IPS-18c (cell line): ENCODE measurements around the gene TMEM61.

ENCODE experiments used
- H3K4me3 ChIP-seq: 2 replicates; pipeline ENCODE4 v1.7.0; 2013; ENCODE audit warnings: low read depth, mild to moderate bottlenecking, low read length, moderate library complexity; ENCODE audit not compliant: insufficient read depth
- H3K9me3 ChIP-seq: one replicate; pipeline ENCODE4 v1.6.1; 2013; ENCODE audit warnings: mild to moderate bottlenecking, low read length, moderate library complexity; ENCODE audit not compliant: control insufficient read depth, insufficient read depth

TMEM61 gene

DNA sequence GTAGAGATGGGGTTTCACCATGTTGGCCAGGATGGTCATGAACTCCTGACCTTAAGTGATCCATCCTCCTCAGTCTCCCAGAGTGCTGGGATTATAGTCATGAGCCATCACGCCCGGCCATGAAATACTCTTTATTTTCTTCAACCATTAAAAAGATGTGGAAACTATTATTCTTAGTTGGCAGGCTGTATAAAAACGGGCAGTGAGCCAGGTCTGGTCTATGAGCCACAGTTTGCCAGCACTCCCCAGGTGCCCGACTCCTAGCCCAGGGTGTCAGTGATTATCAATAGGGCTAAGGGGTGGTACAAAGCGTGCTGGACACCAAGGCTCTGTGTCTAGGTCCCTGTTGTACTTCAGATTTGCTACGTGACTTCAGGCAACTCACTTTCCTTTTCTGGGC is 3.7 kb upstream of the TMEM61 start:
- no peaks in the 10 kb centered on the region for H3K9me3 ChIP-seq
- no peak overlapping the region for H3K4me3 ChIP-seq

DNA sequence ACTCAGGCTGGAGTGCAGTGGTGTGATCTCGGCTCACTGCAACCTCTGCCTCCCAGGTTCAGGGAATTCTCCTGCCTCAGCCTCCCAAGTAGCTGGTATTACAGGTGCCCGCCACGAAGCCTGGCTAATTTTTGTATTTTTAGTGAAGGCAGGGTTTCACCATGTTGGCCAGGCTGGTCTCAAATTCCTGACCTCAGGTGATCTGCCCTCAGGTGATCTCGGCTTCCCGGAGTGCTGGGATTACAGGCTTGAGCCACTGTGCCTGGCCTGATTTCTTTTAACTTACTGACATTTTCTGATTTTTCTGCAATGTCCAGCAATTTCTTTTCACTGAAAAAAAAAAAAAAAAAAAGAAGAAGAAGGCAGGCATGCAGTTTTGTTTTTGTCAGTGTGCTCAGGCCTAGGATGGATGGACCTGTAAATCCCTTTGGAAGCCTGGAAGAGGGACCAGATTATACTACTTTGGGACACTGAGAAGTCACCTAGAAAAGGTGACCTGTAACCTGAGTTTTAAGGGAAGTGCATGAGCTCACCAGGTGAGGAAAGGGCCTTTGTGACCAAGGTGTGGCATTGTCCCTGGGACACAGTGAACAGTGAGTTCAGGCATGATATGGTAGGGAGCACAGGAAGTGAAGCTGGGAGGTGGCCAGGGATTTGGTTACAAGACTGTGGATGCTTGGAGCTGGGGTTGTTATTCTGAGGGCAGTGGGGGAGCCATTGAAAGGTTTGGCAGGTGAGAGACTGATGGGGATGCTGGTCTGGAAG is 2.7 kb upstream of the TMEM61 start:
- no peak overlapping the region for H3K4me3 ChIP-seq
- H3K9me3 ChIP-seq, result no peaks in the 10 kb centered on the region

DNA sequence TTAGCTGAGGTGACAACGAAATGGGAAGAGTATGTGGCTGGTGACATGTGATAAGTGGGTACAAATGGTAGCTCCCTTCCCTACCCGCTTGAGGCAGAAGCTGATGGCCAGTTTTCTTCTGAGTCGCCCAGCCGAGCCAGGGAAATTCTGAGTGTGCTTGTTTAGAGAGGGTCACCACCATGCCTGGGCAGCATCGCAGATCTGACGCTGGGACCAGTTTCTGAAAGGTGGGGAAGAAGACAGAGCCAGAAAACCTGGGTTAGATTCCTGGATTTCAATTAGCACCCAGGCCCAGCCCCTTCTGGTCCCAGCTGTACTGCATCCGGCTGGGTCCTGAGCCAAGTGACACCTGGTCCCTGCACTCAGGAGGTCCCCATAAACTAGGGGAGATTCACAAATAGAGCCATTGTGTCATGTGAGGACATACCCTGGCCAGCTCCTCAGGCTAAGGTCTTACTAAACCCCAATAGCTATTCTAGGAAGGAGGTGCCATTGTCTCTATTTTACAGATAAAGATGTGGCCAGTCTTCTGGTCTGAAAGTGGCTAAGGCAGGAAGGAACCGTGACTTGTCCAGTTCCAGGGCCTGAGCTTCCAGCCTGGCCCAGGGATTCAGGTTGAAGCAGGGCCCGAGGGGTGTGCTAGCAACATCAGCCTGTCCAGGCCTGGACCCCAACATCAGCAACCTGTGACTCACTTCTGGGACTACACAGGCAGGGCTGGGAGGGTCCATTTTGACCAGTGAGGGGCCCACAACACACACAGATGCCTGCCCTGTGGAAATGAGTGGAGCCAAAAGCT is 1.7 kb upstream of the TMEM61 start:
- no peaks in the 10 kb centered on the region for H3K9me3 ChIP-seq
- no peak overlapping the region for H3K4me3 ChIP-seq

- Histone ChIP-seq H3K9me3 (no peaks in the 10 kb centered on the region), H3K4me3 (no peak overlapping the region)
Observed at GRCh38 chr1:54979327-54979891, 1.0 kb upstream of the TMEM61 start.

DNA sequence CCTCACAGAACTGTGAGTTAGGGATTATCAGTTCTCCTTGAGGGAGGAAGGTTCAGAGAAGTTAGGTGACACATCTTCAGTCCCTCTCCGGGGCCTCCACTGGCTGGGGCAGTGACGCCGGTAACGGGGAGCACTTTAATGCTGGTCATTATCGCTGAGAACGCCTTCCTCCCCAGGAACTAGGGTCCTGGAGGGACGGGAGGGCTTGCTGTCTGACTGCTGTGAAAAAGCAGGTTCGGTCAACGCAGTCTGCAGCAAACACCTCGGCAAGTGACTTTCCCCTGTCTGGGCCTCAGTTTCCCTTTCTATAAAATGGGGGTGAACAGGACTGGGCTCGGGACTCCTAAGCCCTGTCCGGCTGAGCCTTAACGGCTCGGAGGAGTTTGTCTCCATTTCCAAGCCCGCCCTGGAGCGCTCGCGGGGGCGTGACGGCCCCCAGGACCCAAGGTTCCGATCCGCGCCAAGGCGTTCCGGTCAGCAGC is 341 bp upstream of the TMEM61 start:
- Histone ChIP-seq H3K9me3 (no peaks in the 10 kb centered on the region), H3K4me3 (peak overlapping the region; percentile 58)

DNA sequence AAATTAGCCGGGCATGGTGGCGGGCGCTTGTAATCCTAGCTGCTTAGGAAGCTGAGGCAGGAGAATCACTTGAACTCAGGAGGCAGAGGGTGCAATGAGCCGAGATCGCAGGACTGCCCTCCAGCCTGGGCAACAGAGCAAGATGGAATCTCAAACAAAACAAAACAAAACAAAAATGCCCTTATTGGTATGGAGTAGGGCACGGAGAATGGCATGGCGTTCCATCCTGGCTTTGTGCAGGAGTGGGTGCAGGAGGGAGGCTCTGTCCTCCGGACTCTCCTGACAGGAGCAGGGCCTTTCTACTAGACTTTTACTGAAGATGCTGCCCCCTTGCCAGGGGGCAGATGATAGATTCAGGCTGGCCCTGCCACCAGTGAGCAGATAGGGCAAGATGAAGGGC is 1.0 kb downstream of the TMEM61 start:
- Histone ChIP-seq H3K9me3 (no peaks in the 10 kb centered on the region), H3K4me3 (no peak overlapping the region)

DNA sequence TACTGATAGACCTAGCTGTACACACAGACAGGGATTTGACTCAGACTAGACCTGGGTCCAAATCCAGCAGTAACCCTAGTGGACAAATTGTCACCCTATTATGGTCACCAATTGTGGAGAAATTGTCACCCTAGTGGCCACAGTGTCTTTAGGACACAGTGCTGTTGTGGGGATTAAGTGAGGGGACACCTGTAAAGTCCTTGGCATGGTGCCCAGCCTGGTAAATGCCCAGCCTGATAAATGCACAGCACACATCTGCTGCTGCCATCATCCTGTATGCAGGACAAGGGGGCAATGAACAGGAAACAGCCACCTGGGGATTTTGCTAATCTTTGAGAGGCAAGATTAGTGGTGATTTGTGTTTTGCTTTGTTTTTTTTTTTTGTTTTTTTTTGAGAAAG is 2.3 kb downstream of the TMEM61 start:
- Histone ChIP-seq H3K4me3 (no peak overlapping the region), H3K9me3 (no peaks in the 10 kb centered on the region)

- Histone ChIP-seq H3K9me3 (no peaks in the 10 kb centered on the region), H3K4me3 (no peak overlapping the region)
Observed at GRCh38 chr1:54984131-54984842, 3.9 kb downstream of the TMEM61 start.

- Histone ChIP-seq H3K9me3 (no peaks in the 10 kb centered on the region), H3K4me3 (no peak overlapping the region)
Observed at GRCh38 chr1:54985556-54985955, 5.1 kb downstream of the TMEM61 start.

- H3K9me3 ChIP-seq, result no peaks in the 10 kb centered on the region
- no peak overlapping the region for H3K4me3 ChIP-seq
Observed at GRCh38 chr1:54986025-54986424, 5.6 kb downstream of the TMEM61 start.

DNA sequence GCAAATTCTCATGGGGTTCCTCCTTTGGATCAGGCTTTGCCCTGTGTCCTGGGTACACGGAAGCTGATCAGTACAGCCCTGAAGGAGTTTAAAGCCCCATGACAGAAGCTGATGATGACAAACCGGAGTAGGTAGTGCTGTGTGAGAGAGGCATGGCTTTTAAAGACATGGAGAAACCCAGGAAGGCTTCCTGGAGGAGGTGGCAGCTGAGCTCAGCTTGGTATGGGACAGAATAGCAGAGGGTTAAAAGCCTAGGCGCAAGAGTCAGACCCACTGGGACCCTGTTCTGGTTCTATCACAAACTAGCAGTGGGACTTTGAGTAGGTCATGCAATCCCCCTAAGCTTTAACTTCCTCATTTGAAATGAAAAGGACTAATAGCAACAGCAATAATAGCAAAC is 6.1 kb downstream of the TMEM61 start:
- H3K9me3 ChIP-seq, result no peaks in the 10 kb centered on the region

GRCh38 chr1:54987427-54987826 is 7.0 kb downstream of the TMEM61 start:
- no peak overlapping the region for H3K4me3 ChIP-seq
- H3K9me3 ChIP-seq, result no peaks in the 10 kb centered on the region

More for the DNA sequence above, 6.1 kb downstream of the TMEM61 start:
- no peak overlapping the region for H3K4me3 ChIP-seq

DNA sequence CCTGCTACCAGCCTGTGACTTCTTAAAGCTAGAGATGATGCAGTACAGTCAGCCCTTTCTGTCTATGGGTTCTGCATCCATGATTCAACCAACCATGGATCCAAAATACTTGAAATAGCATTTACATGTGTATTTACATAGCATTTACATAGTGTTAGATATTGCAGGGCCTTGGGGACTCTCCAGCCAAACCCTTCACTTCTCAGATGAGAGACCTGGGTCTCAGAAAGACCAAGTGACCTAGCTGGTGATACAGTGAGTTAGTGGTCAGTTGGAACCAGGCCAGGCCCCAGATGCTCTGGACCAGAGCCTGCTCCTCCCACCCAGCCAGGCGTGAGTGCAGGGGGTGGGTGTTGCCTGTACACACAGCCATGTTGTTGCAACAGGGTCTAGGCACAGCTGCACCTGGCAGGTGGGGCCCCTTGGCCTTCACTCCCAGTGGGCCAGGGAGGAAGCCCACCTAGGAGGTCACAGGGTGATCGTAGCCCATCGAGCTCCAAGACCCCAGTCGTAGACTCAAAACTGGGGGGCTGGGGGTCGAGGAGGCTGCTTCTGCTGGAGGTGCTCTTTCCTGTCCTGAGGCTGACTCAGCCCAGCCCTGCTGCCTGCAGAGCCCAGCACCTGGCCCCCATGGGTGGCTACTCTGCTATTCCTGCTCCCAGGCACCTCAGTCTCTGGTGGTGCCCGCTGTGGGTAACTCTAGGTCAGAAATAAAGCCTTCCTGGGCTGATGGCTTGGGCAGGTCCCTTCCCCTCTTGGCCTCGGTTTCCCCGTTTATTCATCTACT is 7.7 kb downstream of the TMEM61 start:
- no peaks in the 10 kb centered on the region for H3K9me3 ChIP-seq
- no peak overlapping the region for H3K4me3 ChIP-seq

GRCh38 chr1:54988975-54989374 is 8.5 kb downstream of the TMEM61 start:
- Histone ChIP-seq H3K4me3 (no peak overlapping the region), H3K9me3 (no peaks in the 10 kb centered on the region)

GRCh38 chr1:54989473-54989872 is 9.0 kb downstream of the TMEM61 start:
- H3K9me3 ChIP-seq, result no peaks in the 10 kb centered on the region
- H3K4me3 ChIP-seq, result no peak overlapping the region

- no peak overlapping the region for H3K4me3 ChIP-seq
Observed at GRCh38 chr1:54989968-54990810, 9.8 kb downstream of the TMEM61 start.

More at GRCh38 chr1:54989968-54990810, 9.8 kb downstream of the TMEM61 start:
- H3K9me3 ChIP-seq, result no peaks in the 10 kb centered on the region
